GM12878 (cell line): ENCODE results near the gene MICB. TPM values are rescaled to one million over a fixed set of nuclear protein-coding genes. Genes with fewer than 3 reads are reported as not detected.

Source experiments
- ATAC-seq: fragments of 200-7000 bp; cut with Tn5 transposase; 3 replicates; pipeline ENCODE4 v1.9.1; 2020; ENCODE audit warnings: mild to moderate bottlenecking, moderate library complexity
- BruUV-seq: library from RNA; stranded (reverse); fragments of 400-500 nt; replicated peaks from 2 replicates; lab custom pipeline; 2021; lab: Mats Ljungman, UMichigan
- CTCF ChIA-PET: fragments of 300-600 bp; sonication (Branson Sonifier 250); formaldehyde crosslinking; extraction: SDS; loops from one replicate; lab custom pipeline; 2021; ENCODE audit warnings: inconsistent platforms; lab: Yijun Ruan, JAX
- POLR2A ChIA-PET: fragments of 350-600 bp; formaldehyde crosslinking; extraction: SDS; loops from one replicate; lab custom pipeline; 2021; ENCODE audit warnings: inconsistent platforms; lab: Charles Lee
- RAD21 ChIA-PET: fragments of 300-600 bp; sonication (Branson Sonifier 250); formaldehyde crosslinking; loops from one replicate; lab custom pipeline; 2023; ENCODE audit warnings: antibody characterized with exemption; ENCODE audit not compliant: unreplicated experiment; lab: Charles Lee
- SMC1A ChIA-PET: fragments of 300-600 bp; sonication (Branson Sonifier 250); formaldehyde crosslinking; loops from one replicate; lab custom pipeline; 2023; ENCODE audit not compliant: unreplicated experiment, uncharacterized antibody; lab: Charles Lee
- DNase-seq: peaks from one replicate; pipeline ENCODE4 v3.0.0-alpha.2; 2011; ENCODE audit warnings: low read depth, low spot score
- FAIRE-seq: peaks from 3 replicates; lab custom pipeline; 2011; peaks lifted over from hg19 to GRCh38; lab: Jason Lieb, UNC
- H2AFZ ChIP-seq: 2 replicates; pipeline ENCODE4 v1.6.0; 2011; ENCODE audit warnings: low read depth, low read length, control low read depth; ENCODE audit not compliant: control insufficient read depth
- H3K27ac ChIP-seq: 2 replicates; pipeline ENCODE4 v1.5.1; 2011; ENCODE audit warnings: control low read depth; ENCODE audit not compliant: control insufficient read depth, insufficient read depth
- H3K27me3 ChIP-seq, 2 experiments: replicated peaks in 1 of 2; 2 replicates each; pipeline versions ENCODE4 v1.6.0 to v1.6.1; 2011; ENCODE audit warnings: low read length in 1 of 2; ENCODE audit not compliant: control insufficient read depth in 2 of 2, insufficient read depth in 2 of 2
- H3K36me3 ChIP-seq, 2 experiments: 2 replicates each; pipeline ENCODE4 v1.5.1; 2011; ENCODE audit warnings: low read length in 1 of 2; ENCODE audit not compliant: control insufficient read depth in 2 of 2, insufficient read depth in 2 of 2
- H3K4me1 ChIP-seq: 2 replicates; pipeline ENCODE4 v1.6.1; 2011; ENCODE audit warnings: mild to moderate bottlenecking, low read length, moderate library complexity, mixed read lengths; ENCODE audit not compliant: control insufficient read depth, insufficient read depth
- H3K4me2 ChIP-seq: 2 replicates; pipeline ENCODE4 v1.6.0; 2011; ENCODE audit warnings: control low read depth; ENCODE audit not compliant: control insufficient read depth, insufficient read depth
- H3K4me3 ChIP-seq: fragments of 200-600 bp; sonication (generic); 2 replicates; pipeline ENCODE4 v1.5.1; 2016
- H3K79me2 ChIP-seq: 2 replicates; pipeline ENCODE4 v1.6.0; 2011; ENCODE audit warnings: low read length; ENCODE audit not compliant: control insufficient read depth, insufficient read depth
- H3K9ac ChIP-seq: 2 replicates; pipeline ENCODE4 v1.8.0; 2011; ENCODE audit warnings: low read length, control low read depth, mixed read lengths; ENCODE audit not compliant: control insufficient read depth, insufficient read depth
- H3K9me3 ChIP-seq: replicated peaks from 3 replicates; pipeline ENCODE4 v1.5.1; 2011; ENCODE audit warnings: mild to moderate bottlenecking, low read length; ENCODE audit not compliant: control insufficient read depth, insufficient read depth
- H4K20me1 ChIP-seq: 2 replicates; pipeline ENCODE4 v1.6.0; 2011; ENCODE audit not compliant: control insufficient read depth, insufficient read depth
- IKZF2 ChIP-seq, 2 experiments: fragments of 450-650 bp; IDR thresholded peaks; 2 replicates each; pipeline ENCODE4 v1.6.1; 2017; ENCODE audit warnings: mild to moderate bottlenecking in 2 of 2, moderate library complexity in 2 of 2
- ZZZ3 ChIP-seq: IDR thresholded peaks from 2 replicates; pipeline ENCODE4 v1.6.1; 2011; ENCODE audit warnings: low read depth; ENCODE audit not compliant: control insufficient read depth, insufficient read length
- whole genome bisulfite sequencing: methylation state at CpG from one replicate; pipeline ENCODE4 v1.1.6; 2016; ENCODE audit warnings: low lambda C conversion rate; ENCODE audit not compliant: insufficient replicate concordance, insufficient coverage; ENCODE audit errors: missing lambda C conversion rate; 5-methylcytosine and 5-hydroxymethylcytosine counted together
- in situ Hi-C: fragments of 300-500 bp; cut with MboI; formaldehyde crosslinking; loops from 9 replicates; pipeline ENCODE4 v1.14.3; 2018; ENCODE audit warnings: mixed read lengths
- intact Hi-C: fragments of 100-400 bp; cut with micrococcal nuclease; formaldehyde crosslinking; loops from one replicate; pipeline ENCODE4 v1.14.2; 2022; ENCODE audit not compliant: unreplicated experiment
- polyA plus RNA-seq, 11 experiments: library from polyadenylated mRNA; depleted of rRNA in 4 of 11; unstranded in 6 of 11; stranded (reverse) in 5 of 11; fragments of >200 nt; fragmentation: Nextera tagmentation in 4 of 11; fragmentation: Illumina TruSeq in 1 of 11; extraction: Ambion mirVana in 4 of 11; extraction: Trizol in 1 of 11; gene quantifications; 1 replicate in 1 of 11; 2 replicates in 10 of 11; pipeline versions ENCODE4 v1.2.1 to v1.2.3, GENCODE V29; 2011 to 2016; ENCODE audit warnings: inconsistent platforms in 2 of 11, missing spikeins in 2 of 11, low read depth in 1 of 11
- total RNA-seq, 4 experiments: library from RNA; depleted of rRNA in 3 of 4; stranded (reverse); fragments of >200 nt in 3 of 4; fragmentation: Illumina TruSeq in 1 of 4; extraction: Trizol in 1 of 4; gene quantifications; 2 replicates each; pipeline versions ENCODE4 v1.2.1 to v1.2.3, GENCODE V29; 2013 to 2021
- TF ChIP-seq, protein P1 (sequence below): fragments of 450-650 bp; IDR thresholded peaks from 2 replicates; pipeline ENCODE4 v1.6.1; 2016; ENCODE audit warnings: mild to moderate bottlenecking
- TF ChIP-seq, protein P2 (sequence below): fragments of 150-350 bp; IDR thresholded peaks from 2 replicates; pipeline ENCODE4 v1.6.1; 2016; ENCODE audit warnings: low read depth, low read length
- TF ChIP-seq, protein P3 (sequence below): IDR thresholded peaks from 2 replicates; pipeline ENCODE4 v1.6.1; 2011; ENCODE audit warnings: low read depth, mild to moderate bottlenecking, low read length, moderate library complexity, borderline replicate concordance; ENCODE audit errors: extremely low read depth

The MICB gene
- total and polyA plus RNA-seq, 10 of the 15 experiments (the other 5 are each of a cell fraction or from before 2014, with no cell fraction given), result 9.0 to 37.1 (median 17.8) TPM

DNA sequence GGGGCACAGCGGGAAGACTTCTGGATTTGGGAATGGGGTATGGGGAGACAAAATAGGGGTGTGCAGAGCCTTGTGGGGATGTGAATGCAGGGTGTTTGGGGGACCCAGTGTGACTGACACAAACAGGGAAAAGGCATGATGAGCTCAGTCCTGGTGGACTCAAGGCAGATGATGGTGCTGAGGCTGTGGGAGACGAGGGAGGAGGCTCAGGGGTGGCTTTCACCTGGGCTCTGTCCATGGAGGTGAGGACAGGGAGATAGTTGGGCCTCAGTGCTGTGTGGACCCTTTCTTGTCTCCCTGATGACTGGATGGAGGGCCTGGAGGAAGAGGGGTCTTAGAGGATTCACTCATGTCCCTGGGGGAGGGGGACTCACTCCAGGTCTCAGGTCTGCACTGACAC is 26.2 kb upstream of the MICB start:
- CTCF ChIA-PET, result interaction anchor here (1.5 kb wide), 1 partner anchor 14 kb away, joined by 3 read pairs; no protein-coding TSS in a partner anchor
- BruUV-seq, result no TSS peak
- RAD21 ChIA-PET, result no interaction called here
- no peaks in the 10 kb centered on the region for H3K9me3 ChIP-seq
- peaks cover 4% of the 10 kb centered on the region; the same call in 1 of the 2 replicates for H3K4me1 ChIP-seq
- POLR2A ChIA-PET, result no interaction called here
- in situ Hi-C loops (no loop called here), intact Hi-C loops (no loop called here)
- SMC1A ChIA-PET, result no interaction called here
- no peaks in the 10 kb centered on the region for H3K27me3 ChIP-seq
- H3K36me3 ChIP-seq, result peaks cover 0 to 3% of the 10 kb centered on the region in 2 experiments; a peak in 2 of 4 replicates
- no peak overlapping the region for H3K4me2 ChIP-seq
- ATAC-seq, result no peak
- TF ChIP-seq, protein P1, sequence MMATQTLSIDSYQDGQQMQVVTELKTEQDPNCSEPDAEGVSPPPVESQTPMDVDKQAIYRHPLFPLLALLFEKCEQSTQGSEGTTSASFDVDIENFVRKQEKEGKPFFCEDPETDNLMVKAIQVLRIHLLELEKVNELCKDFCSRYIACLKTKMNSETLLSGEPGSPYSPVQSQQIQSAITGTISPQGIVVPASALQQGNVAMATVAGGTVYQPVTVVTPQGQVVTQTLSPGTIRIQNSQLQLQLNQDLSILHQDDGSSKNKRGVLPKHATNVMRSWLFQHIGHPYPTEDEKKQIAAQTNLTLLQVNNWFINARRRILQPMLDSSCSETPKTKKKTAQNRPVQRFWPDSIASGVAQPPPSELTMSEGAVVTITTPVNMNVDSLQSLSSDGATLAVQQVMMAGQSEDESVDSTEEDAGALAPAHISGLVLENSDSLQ, result no peak
- TF ChIP-seq, protein P2, sequence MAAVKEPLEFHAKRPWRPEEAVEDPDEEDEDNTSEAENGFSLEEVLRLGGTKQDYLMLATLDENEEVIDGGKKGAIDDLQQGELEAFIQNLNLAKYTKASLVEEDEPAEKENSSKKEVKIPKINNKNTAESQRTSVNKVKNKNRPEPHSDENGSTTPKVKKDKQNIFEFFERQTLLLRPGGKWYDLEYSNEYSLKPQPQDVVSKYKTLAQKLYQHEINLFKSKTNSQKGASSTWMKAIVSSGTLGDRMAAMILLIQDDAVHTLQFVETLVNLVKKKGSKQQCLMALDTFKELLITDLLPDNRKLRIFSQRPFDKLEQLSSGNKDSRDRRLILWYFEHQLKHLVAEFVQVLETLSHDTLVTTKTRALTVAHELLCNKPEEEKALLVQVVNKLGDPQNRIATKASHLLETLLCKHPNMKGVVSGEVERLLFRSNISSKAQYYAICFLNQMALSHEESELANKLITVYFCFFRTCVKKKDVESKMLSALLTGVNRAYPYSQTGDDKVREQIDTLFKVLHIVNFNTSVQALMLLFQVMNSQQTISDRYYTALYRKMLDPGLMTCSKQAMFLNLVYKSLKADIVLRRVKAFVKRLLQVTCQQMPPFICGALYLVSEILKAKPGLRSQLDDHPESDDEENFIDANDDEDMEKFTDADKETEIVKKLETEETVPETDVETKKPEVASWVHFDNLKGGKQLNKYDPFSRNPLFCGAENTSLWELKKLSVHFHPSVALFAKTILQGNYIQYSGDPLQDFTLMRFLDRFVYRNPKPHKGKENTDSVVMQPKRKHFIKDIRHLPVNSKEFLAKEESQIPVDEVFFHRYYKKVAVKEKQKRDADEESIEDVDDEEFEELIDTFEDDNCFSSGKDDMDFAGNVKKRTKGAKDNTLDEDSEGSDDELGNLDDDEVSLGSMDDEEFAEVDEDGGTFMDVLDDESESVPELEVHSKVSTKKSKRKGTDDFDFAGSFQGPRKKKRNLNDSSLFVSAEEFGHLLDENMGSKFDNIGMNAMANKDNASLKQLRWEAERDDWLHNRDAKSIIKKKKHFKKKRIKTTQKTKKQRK, result no peak
- TF ChIP-seq IKZF2 (IDR thresholded peaks at IDR 0.05) (0 out of 4 replicates have a peak, but pooled peaks of 1 of the 2 experiments have one; percentile 11), ZZZ3 (no peak)
- TF ChIP-seq, protein P3, sequence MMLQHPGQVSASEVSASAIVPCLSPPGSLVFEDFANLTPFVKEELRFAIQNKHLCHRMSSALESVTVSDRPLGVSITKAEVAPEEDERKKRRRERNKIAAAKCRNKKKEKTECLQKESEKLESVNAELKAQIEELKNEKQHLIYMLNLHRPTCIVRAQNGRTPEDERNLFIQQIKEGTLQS, result no peak
- H4K20me1 ChIP-seq, result no peaks in the 10 kb centered on the region
- H3K9ac ChIP-seq, result no peak overlapping the region
- H3K27ac ChIP-seq, result no peak overlapping the region
- WGBS, result 58% methylated on average over 2 of the region's 2 CpGs
- no peak overlapping the region for H3K4me3 ChIP-seq
- no peak overlapping the region for H2AFZ ChIP-seq
- H3K79me2 ChIP-seq, result peaks cover 2% of the 10 kb centered on the region; the same call in 1 of the 2 replicates
- no peak for FAIRE-seq
- no peak for DNase-seq
